ENCODE measurements around the gene DENND1B.
"Not testable (repeated sequence)": the region's sequence is repeated elsewhere in the genome, so short reads cannot be mapped to it uniquely, and the experiment has no call there.

Gene DENND1B

GRCh38 chr1:197541411-197541810 is 233.9 kb downstream of the DENND1B start:
- DNase-seq, result no peak

- peak; percentile 28 for DNase-seq
Measured at GRCh38 chr1:197526736-197527371, 248.4 kb downstream of the DENND1B start.

DNA sequence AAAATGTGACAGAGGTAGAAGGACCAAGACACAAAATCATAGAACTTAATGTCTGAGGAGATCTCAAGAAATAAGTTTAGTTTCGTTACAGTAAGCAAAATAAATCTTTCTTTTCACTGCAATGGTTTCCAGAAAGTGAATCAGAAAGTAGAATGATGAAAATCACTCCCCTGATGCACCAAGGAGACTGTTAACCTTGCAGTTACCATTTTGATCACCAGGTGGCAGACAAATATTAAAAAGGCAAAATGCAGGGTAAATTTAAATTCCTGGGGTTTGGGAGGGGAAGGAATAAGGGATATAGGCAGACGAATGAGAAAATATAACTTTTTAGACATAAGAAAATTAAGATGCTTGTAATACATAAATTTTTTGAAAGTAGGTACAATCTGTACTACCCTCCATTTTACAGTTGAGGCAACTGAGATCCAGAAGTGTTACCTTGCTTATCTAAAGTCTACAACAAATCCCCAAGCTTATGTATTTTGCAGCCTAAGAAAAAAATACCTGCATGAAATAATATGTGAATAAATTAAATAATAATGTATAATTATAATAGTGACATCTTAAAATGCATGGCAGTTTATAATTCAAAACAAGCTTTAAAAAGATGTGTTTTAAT is 254.1 kb downstream of the DENND1B start:
- peak; percentile 40 for DNase-seq

GRCh38 chr1:197519741-197520334 is 255.4 kb downstream of the DENND1B start:
- DNase-seq, result peak; percentile 9

DNA sequence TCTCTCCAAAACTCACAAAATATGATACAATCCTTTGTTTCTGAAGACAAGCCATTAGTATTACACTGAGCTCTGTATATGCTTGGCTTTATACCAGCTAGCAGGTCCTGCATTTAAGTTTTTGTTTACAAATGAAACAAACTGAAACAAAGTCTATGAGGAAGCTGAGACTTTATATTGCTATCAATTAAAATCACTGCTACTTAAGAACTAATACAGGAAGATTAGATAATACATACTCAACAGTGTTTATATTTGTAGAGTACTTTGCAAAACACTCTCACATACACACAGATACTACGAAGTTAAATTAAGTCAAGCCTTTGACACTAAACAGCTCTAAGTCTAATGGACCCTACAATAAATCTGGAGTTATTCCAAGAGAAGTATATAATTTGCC is 259.9 kb downstream of the DENND1B start:
- no peak for DNase-seq

GRCh38 chr1:197510691-197511378 is 264.4 kb downstream of the DENND1B start:
- DNase-seq, result no peak

DNA sequence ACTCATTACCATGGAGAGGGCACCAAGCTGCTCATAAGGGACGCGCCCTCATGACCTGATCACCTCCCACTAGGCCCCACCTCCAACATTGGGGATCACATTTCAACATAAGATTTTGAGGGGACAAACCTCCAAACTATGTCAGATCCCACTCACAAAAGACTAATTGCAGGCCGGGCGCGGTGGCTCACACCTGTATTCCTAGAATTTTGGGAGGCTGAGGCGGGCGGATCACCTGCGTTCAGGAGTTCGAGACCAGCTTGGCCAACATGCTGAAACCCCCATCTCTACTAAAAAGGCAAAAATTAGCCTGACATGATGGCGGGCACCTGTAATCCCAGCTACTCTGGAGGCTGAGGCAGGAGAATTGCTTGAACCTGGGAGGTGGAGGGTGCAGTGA is 278.6 kb downstream of the DENND1B start:
- DNase-seq, result no peak

GRCh38 chr1:197491505-197491904 is 283.8 kb downstream of the DENND1B start:
- not testable (repeated sequence) for DNase-seq

GRCh38 chr1:197486946-197487345 is 288.3 kb downstream of the DENND1B start:
- peak; percentile 91 for DNase-seq

DNA sequence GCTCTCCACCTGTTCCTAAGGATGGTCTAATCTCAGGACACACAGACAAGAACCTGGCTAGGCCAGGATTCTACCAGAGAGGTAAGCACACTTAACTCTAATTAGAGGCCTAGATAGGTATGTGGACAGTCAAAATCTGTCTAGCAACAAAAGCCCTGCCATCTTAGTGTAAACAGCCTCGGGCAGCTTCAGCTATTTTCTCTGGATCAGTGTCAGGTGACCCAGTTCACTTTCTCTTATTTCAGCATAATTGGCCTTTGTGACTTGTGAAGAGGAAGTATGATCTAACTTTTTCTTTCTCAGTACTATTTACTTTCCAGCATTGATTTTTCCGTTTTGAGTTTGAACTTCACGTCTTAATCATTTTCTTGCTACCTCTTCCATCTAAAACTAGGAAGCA is 289.5 kb downstream of the DENND1B start:
- DNase-seq, result peak; percentile 56

DNA sequence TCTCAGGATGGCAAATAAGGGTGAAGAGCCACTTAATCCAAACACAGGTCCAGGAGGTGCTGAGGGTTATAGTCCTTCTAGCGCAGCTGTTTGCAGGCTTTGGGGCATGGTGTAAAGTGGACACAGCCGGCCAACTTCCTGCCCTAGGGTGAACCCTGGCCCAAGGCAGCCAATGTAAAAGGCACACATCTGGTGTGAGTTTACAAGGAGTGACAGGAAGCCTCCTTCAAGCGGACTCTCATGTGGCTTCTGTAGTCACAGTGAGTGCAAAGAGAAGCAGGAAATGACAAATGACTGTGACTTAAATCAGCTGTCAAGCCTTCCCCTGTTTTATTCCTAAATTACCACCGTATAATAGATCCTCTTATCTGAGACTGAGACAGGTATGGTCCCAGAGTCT is 294.2 kb downstream of the DENND1B start:
- peak; percentile 81 for DNase-seq

DNA sequence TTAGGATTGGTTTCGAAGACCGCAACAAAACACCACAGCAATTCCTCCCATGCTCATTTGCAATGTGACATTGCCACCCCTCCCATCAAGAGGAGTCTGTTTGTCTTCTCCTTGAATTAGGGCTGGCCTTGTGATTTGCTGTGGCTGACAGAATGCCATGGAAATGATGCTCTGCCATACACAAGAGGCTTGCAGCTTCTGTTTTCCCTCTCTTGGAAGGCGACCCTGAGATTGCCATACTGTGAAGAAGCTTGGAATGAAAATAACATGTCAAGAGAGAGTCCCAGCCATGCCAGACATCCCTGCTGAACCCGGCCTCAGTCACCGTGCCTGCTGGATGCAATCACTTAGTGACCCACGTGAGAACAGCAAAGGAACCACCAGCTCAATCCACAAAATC is 294.8 kb downstream of the DENND1B start:
- no peak for DNase-seq

DNA sequence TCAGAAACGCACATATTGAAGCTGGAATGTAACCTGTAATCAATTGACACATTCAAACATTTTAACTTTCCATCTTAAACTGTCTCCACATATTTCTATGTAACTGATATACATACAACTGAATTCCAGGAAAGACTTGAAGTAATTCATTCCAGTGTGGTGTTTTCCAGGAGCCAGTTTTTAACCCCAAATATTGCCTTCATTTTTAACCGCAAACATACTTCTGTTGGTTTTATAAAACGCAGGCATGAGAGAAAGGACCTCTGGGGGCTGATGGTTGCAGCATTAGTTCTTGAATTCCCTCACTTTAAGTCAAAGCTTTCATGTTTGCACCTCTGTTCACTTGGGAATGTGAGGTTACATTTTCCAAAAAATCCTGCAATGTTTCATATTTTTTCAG is 303.1 kb downstream of the DENND1B start:
- DNase-seq, result no peak

DNA sequence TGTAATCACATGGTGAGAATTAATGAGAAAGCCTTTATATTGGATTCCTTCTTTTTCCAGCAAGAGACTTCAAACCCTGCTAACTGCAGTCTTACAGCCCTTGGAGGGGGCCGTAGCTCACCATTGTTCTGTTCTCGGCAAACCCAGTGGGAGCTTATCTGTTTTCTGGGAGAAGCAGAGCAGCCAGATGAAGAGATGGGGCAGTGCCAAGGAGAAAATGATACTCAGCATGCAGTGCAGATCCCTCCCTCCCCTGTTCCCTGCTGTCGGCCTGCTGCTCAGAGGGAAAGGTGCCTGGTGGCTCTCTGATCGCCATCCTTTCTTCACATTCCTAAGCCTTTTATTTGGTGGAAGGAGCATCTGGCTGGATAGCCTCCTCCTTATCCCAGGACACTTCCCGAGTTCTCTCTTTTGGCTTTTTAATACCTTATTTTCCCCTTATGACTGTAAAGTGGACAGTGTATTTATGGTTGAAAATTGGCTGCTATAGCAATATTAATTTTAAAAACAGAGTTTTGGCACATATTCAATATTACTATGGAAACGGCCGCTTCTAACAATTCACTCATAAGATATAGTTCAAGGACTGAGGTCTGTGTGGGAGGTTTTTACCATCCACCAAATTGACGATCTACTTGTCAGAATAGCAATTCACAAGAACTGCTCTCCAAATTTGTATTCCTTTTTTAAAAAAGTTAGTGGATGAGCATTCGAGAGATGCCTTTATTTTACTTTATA is 303.9 kb downstream of the DENND1B start:
- no peak for DNase-seq

DNA sequence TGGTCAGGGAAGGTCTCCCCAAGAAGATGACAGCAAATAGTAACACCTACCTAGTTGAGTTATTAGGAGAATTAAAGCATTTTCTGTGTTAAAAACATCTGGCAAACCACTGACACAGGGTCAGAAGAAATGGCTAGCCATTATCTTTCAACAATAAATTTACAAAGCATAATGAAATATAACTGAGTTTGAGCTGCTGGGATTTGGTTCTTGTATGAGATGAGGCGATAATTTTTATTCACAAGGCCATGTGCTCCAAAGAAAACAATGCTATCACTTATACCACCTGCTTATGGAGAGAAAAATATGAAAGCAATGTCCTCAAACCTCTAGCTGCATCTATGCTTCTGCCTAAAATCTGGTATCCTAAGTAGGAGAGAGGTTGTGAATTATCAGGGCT is 304.9 kb downstream of the DENND1B start:
- no peak for DNase-seq

DNA sequence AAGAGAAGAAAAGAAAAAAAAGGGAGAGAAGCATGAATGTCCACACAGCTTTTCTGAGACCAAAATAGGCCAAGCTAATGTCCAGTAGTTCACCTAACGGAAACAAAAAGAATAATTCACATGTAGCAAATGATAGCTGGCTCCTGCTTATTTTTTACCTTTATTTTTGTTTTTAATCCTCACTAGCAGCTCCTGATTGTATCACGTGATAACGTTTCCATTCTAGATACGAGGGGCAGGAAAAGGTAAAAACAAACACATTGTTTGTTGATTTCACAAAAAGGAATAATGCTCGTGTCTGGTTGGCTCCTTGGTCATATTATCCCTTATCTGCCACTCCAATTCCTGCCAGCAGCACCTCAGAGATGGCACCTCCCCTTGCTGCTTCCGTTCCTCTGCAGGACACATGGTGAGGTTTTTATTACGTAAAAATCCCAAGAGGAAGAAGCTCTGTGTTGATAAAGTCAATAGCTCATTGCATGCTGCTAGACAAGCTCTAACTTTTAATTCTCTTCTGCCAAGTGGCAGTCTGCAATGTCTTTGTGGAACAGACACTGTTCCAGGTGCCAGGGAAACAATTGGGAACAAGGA is 305.6 kb downstream of the DENND1B start:
- DNase-seq, result peak; percentile 17

GRCh38 chr1:197468543-197469175 is 306.6 kb downstream of the DENND1B start:
- DNase-seq, result no peak

DNA sequence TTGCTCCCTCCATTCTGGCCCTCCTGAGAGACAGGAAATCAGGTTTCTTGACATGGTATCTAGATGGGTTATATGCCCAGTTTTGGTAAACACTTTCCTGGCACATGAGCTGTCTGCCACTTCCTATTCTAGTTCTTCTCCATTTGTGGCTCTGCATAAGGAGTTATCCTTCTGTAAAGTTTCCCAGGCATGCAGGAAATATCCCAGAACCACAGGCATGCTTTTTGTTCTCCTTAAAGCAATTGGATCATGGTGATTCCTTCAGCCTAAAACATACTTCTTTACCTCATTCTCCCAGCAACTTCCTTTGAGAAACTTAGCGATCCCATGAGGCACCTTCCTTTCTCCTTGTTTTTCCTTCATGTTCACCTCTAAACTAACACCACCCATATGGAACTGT is 307.4 kb downstream of the DENND1B start:
- no peak for DNase-seq

DNA sequence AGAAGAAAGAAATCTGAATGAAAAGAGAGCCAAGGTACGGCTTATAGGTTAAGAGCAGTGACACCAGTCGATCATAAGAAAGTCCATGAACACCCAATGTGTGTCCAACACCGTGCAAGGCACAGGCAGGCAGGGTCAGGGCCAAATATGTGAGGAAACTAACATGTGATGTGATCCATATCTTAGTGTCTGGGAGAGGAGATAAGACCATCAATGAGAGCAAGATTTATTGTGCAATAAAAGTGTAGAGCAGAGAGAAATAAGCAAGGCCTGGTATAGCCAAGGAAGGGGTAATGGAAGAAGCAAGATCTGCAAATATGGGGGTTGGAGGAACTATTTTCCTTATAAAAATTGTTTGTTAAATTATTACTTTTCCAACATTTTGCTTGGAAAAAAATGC is 308.5 kb downstream of the DENND1B start:
- DNase-seq, result no peak

- no peak for DNase-seq
Measured at GRCh38 chr1:197465528-197466327, 309.6 kb downstream of the DENND1B start.

GRCh38 chr1:197464044-197464443 is 311.2 kb downstream of the DENND1B start:
- DNase-seq, result no peak

Measured in NCI-H510A treated with DMSO at 0.1 percent for 48 hours (cell line).